Colonic mucosa (tissue), 4 donors: ENCODE results near the gene PEX10. TPM values are rescaled to one million over a fixed set of nuclear protein-coding genes. Genes with fewer than 3 reads are reported as not detected.

Experiments
- DNase-seq: peaks from one replicate; pipeline ENCODE4 v3.0.0-alpha.2; 2020
- H3K27ac ChIP-seq: fragments of 200-600 bp; one replicate; pipeline ENCODE4 v1.8.0; 2021
- H3K27me3 ChIP-seq: fragments of 200-600 bp; one replicate; pipeline ENCODE4 v1.8.0; 2021
- H3K36me3 ChIP-seq: fragments of 200-600 bp; one replicate; pipeline ENCODE4 v1.8.0; 2021
- H3K4me1 ChIP-seq: fragments of 200-600 bp; one replicate; pipeline ENCODE4 v1.8.0; 2021; ENCODE audit warnings: mild to moderate bottlenecking
- H3K4me3 ChIP-seq: fragments of 200-600 bp; one replicate; pipeline ENCODE4 v1.8.0; 2021
- H3K9ac ChIP-seq, 2 donors: one replicate each; pipeline ENCODE4 v1.7.0; 2013; ENCODE audit warnings: control low read depth in 2 of 2, low read depth in 2 of 2, low read length in 2 of 2
- H3K9me3 ChIP-seq: fragments of 200-600 bp; one replicate; pipeline ENCODE4 v1.8.0; 2021
- CTCF ChIP-seq: fragments of 200-600 bp; IDR thresholded peaks from one replicate; pipeline ENCODE4 v1.8.0; 2022; ENCODE audit warnings: antibody characterized with exemption, mild to moderate bottlenecking
- intact Hi-C: fragments of 100-400 bp; cut with DNase I; formaldehyde crosslinking; loops from one replicate; pipeline ENCODE4 v1.14.1; 2022
- total RNA-seq, 2 donors: library from RNA; stranded (reverse); fragmentation: NEBNext Ultra II Directional in 1 of 2; extraction: Animal tissue kit (Norgen Biotek cat#: 25700) in 1 of 2; gene quantifications; one replicate each; pipeline ENCODE4 v1.2.1, GENCODE V29; 2021
- donor health status: healthy.
- donor health status: DM: no; HTN: no; CAD: no.
- donor health status: DM: no; HTN: no; CAD: no.

The PEX10 gene
- total RNA-seq, 2 donors from 2014 or later = 15.0 to 22.7 TPM

- H3K9me3 ChIP-seq = no peaks in the 10 kb centered on the region
- H3K4me3 ChIP-seq = no peak overlapping the region
- H3K4me1 ChIP-seq = no peaks in the 10 kb centered on the region
- peaks cover 26% of the 10 kb centered on the region for H3K36me3 ChIP-seq
- no peak for DNase-seq
- no peak overlapping the region for H3K27ac ChIP-seq
- intact Hi-C loops = no loop called here
- TF ChIP-seq CTCF = no peak
- no peak overlapping the region for H3K9ac ChIP-seq
- H3K27me3 ChIP-seq = no peaks in the 10 kb centered on the region
These were observed 7.4 kb downstream of the PEX10 start for GRCh38 chr1:2404890-2405511.

- Histone ChIP-seq H3K36me3 (peaks cover 30% of the 10 kb centered on the region), H3K9me3 (no peaks in the 10 kb centered on the region), H3K4me1 (no peaks in the 10 kb centered on the region), H3K27me3 (no peaks in the 10 kb centered on the region), H3K9ac (no peak overlapping the region), H3K27ac (no peak overlapping the region), H3K4me3 (no peak overlapping the region)
- no peak for DNase-seq
- intact Hi-C loops = no loop called here
- no peak for TF ChIP-seq CTCF
These were observed 8.0 kb downstream of the PEX10 start for GRCh38 chr1:2404142-2404889.

GRCh38 chr1:2403273-2403672, 9.1 kb downstream of the PEX10 start:
- no peak overlapping the region for H3K9ac ChIP-seq
- intact Hi-C loops = no loop called here
- no peaks in the 10 kb centered on the region for H3K4me1 ChIP-seq
- H3K27me3 ChIP-seq = no peaks in the 10 kb centered on the region
- no peaks in the 10 kb centered on the region for H3K9me3 ChIP-seq
- no peak for DNase-seq
- H3K4me3 ChIP-seq = no peak overlapping the region
- no peak overlapping the region for H3K27ac ChIP-seq
- peaks cover 31% of the 10 kb centered on the region for H3K36me3 ChIP-seq
- TF ChIP-seq CTCF = no peak

- intact Hi-C loops = no loop called here
- no peak for DNase-seq
These were observed 9.9 kb downstream of the PEX10 start for GRCh38 chr1:2402420-2402819.

More at GRCh38 chr1:2402420-2402819, 9.9 kb downstream of the PEX10 start:
- H3K4me3 ChIP-seq = no peak overlapping the region
- no peaks in the 10 kb centered on the region for H3K27me3 ChIP-seq
- no peak overlapping the region for H3K27ac ChIP-seq
- peaks cover 39% of the 10 kb centered on the region for H3K36me3 ChIP-seq
- H3K9me3 ChIP-seq = no peaks in the 10 kb centered on the region
- H3K9ac ChIP-seq = no peak overlapping the region
- H3K4me1 ChIP-seq = no peaks in the 10 kb centered on the region
- TF ChIP-seq CTCF = no peak
